Prostate gland (tissue), 2 donors: ENCODE results near the gene CTNNA3. TPM values are rescaled to one million over a fixed set of nuclear protein-coding genes. Genes with fewer than 3 reads are reported as not detected.

ENCODE experiments used
- DNase-seq: peaks from one replicate; pipeline ENCODE4 v3.0.0-alpha.2; 2019; ENCODE audit warnings: low spot score
- H3K27ac ChIP-seq, 2 donors: fragments of 200-600 bp; sonication (generic); 2 replicates each; pipeline ENCODE4 v1.5.1; 2017 to 2019
- H3K27me3 ChIP-seq: fragments of 200-600 bp; sonication (generic); replicated peaks from 2 replicates; pipeline ENCODE4 v1.5.1; 2019; ENCODE audit not compliant: insufficient read depth
- H3K36me3 ChIP-seq, 2 donors: fragments of 200-600 bp; sonication (generic); 1 replicate in 1 of 2; 2 replicates in 1 of 2; pipeline versions ENCODE4 v1.5.1 to v1.8.1; 2017 to 2019
- H3K4me1 ChIP-seq: fragments of 200-600 bp; sonication (generic); replicated peaks from 2 replicates; pipeline ENCODE4 v1.5.1; 2019
- H3K4me3 ChIP-seq, 2 donors: fragments of 200-600 bp; sonication (generic); 2 replicates each; pipeline ENCODE4 v1.5.1; 2017 to 2019
- H3K9me3 ChIP-seq: fragments of 200-600 bp; sonication (generic); 2 replicates; pipeline ENCODE4 v1.5.1; 2017
- POLR2A ChIP-seq: fragments of 450-650 bp; IDR thresholded peaks from one replicate; pipeline ENCODE4 v1.6.1; 2016; ENCODE audit warnings: antibody characterized with exemption, mild to moderate bottlenecking
- POLR2AphosphoS5 ChIP-seq: sonication (generic); formaldehyde crosslinking; IDR thresholded peaks from one replicate; pipeline ENCODE4 v1.6.1; 2017; ENCODE audit warnings: antibody characterized with exemption
- WGBS: methylation state at CpG from one replicate; pipeline ENCODE4 v1.1.5; 2018; 5-methylcytosine and 5-hydroxymethylcytosine counted together
- intact Hi-C: fragments of 100-400 bp; cut with DNase I; formaldehyde crosslinking; loops from one replicate; pipeline ENCODE4 v1.14.2; 2022
- total RNA-seq, 2 donors: library from RNA; depleted of rRNA; stranded (reverse); fragments of >200 nt; gene quantifications; one replicate each; pipeline ENCODE4 v1.1.0, GENCODE V29; 2016
- TF ChIP-seq, protein P1 (sequence below), 4 experiments: fragments of 200-600 bp in 2 of 4; fragments of 450-650 bp in 2 of 4; sonication (generic) in 2 of 4; IDR thresholded peaks; 1 replicate in 3 of 4; 2 replicates in 1 of 4; pipeline ENCODE4 v1.5.1; 2016 to 2019; ENCODE audit warnings: antibody characterized with exemption in 4 of 4, mild to moderate bottlenecking in 2 of 4, moderate library complexity in 2 of 4

CTNNA3 gene
- total RNA-seq, 2 donors from 2014 or later = 0.27 to 7.2 TPM

DNA sequence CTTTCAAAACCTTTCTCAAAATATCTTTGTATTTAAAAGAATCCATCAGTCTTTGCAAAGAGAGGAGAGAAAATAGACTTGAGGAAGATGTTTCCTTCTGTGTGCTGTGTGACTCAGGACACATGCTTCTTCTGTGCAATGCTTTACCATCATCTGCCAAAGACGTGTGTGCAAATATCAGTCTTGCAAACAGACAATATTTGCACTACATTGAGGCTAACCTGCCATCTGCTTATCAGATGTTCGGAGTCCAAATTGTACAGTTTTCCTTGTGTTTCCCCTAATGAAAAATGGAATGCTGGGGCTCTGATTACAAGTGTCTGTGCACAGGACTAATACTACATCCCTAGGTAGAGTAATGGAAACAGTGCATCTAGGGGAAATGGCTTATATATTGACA lies 1123.3 kb downstream of the CTNNA3 start:
- no peak overlapping the region for H3K27ac ChIP-seq
- H3K4me3 ChIP-seq = no peak overlapping the region
- intact Hi-C loops = no loop called here
- H3K9me3 ChIP-seq = no peaks in the 10 kb centered on the region
- DNase-seq = no peak
- H3K27me3 ChIP-seq = no peaks in the 10 kb centered on the region
- 55% methylated on average over 2 of the region's 2 CpGs for WGBS
- no peak for TF ChIP-seq POLR2A
- no peak for TF ChIP-seq POLR2AphosphoS5
- TF ChIP-seq, protein P1, sequence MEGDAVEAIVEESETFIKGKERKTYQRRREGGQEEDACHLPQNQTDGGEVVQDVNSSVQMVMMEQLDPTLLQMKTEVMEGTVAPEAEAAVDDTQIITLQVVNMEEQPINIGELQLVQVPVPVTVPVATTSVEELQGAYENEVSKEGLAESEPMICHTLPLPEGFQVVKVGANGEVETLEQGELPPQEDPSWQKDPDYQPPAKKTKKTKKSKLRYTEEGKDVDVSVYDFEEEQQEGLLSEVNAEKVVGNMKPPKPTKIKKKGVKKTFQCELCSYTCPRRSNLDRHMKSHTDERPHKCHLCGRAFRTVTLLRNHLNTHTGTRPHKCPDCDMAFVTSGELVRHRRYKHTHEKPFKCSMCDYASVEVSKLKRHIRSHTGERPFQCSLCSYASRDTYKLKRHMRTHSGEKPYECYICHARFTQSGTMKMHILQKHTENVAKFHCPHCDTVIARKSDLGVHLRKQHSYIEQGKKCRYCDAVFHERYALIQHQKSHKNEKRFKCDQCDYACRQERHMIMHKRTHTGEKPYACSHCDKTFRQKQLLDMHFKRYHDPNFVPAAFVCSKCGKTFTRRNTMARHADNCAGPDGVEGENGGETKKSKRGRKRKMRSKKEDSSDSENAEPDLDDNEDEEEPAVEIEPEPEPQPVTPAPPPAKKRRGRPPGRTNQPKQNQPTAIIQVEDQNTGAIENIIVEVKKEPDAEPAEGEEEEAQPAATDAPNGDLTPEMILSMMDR (IDR thresholded peaks at IDR 0.05) = no peak
- no peaks in the 10 kb centered on the region for H3K4me1 ChIP-seq
- no peaks in the 10 kb centered on the region for H3K36me3 ChIP-seq

- Histone ChIP-seq H3K36me3 (no peaks in the 10 kb centered on the region), H3K4me3 (no peak overlapping the region), H3K27me3 (no peaks in the 10 kb centered on the region), H3K9me3 (no peaks in the 10 kb centered on the region), H3K4me1 (no peaks in the 10 kb centered on the region), H3K27ac (no peak overlapping the region)
- DNase-seq = no peak
- TF ChIP-seq POLR2AphosphoS5 (no peak), POLR2A (no peak)
- TF ChIP-seq, protein P1 (IDR thresholded peaks at IDR 0.05) = no peak
- intact Hi-C loops = no loop called here
- 33% methylated on average over 4 of the region's 4 CpGs for WGBS
These were observed 1130.0 kb downstream of the CTNNA3 start for GRCh38 chr10:66565999-66566398.

GRCh38 chr10:66564287-66564686 lies 1131.7 kb downstream of the CTNNA3 start:
- H3K27me3 ChIP-seq = no peaks in the 10 kb centered on the region
- no peak overlapping the region for H3K4me3 ChIP-seq
- no peaks in the 10 kb centered on the region for H3K4me1 ChIP-seq
- H3K36me3 ChIP-seq = no peaks in the 10 kb centered on the region
- TF ChIP-seq POLR2A = no peak
- TF ChIP-seq, protein P1 (IDR thresholded peaks at IDR 0.05) = no peak
- TF ChIP-seq POLR2AphosphoS5 = no peak
- intact Hi-C loops = no loop called here
- no peak overlapping the region for H3K27ac ChIP-seq
- DNase-seq = no peak
- H3K9me3 ChIP-seq = no peaks in the 10 kb centered on the region
- 67% methylated on average over 3 of the region's 3 CpGs for WGBS

DNA sequence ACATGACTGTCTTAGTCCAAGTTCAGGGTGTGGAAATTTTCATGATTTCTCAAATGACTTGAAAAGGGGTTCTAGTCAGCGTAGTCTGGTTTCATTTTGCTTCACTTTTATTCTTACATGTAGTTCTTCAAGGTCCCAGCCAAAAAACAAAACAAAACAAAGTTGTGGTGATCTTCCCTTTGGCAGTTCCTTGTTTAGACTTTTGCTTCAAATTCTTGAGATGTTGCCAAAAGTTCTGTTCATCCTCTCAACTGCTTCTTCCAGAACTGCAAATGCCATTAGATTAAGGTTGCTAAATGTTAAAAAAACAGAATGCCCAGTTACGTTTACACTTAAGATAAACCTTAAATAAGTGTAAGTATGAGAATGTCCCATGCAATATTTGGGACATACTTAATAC lies 1140.9 kb downstream of the CTNNA3 start:
- TF ChIP-seq POLR2AphosphoS5 (no peak), POLR2A (no peak)
- TF ChIP-seq, protein P1 (IDR thresholded peaks at IDR 0.05) = no peak
- intact Hi-C loops = no loop called here
- WGBS = 50% methylated on average over 2 of the region's 2 CpGs
- Histone ChIP-seq H3K9me3 (no peaks in the 10 kb centered on the region), H3K27ac (no peak overlapping the region), H3K27me3 (no peaks in the 10 kb centered on the region), H3K4me1 (no peaks in the 10 kb centered on the region), H3K4me3 (no peak overlapping the region), H3K36me3 (no peaks in the 10 kb centered on the region)
- DNase-seq = no peak

- Histone ChIP-seq H3K4me1 (no peaks in the 10 kb centered on the region), H3K27ac (no peak overlapping the region), H3K27me3 (no peaks in the 10 kb centered on the region), H3K9me3 (no peaks in the 10 kb centered on the region), H3K4me3 (no peak overlapping the region), H3K36me3 (no peaks in the 10 kb centered on the region)
- intact Hi-C loops = no loop called here
- TF ChIP-seq, protein P1 (IDR thresholded peaks at IDR 0.05) = no peak
- TF ChIP-seq POLR2A (no peak), POLR2AphosphoS5 (no peak)
- 95% methylated on average over 1 of the region's 1 CpG for WGBS
- DNase-seq = no peak
These were observed 1143.7 kb downstream of the CTNNA3 start for GRCh38 chr10:66552331-66552730.
